HG03025 (cell line): ENCODE measurements around the gene RASSF5.

Experiments used
- ATAC-seq: cut with Tn5 transposase; IDR thresholded peaks from one replicate; pipeline ENCODE4 v1.9.1; 2021; ENCODE audit warnings: mild to moderate bottlenecking, moderate library complexity; ENCODE audit not compliant: unreplicated experiment, low FRiP score

Gene RASSF5

GRCh38 chr1:206540044-206540780 is 32.9 kb downstream of the RASSF5 start:
- no peak for ATAC-seq

GRCh38 chr1:206541236-206541833 is 34.0 kb downstream of the RASSF5 start:
- no peak for ATAC-seq

GRCh38 chr1:206544562-206545257 is 37.4 kb downstream of the RASSF5 start:
- no peak for ATAC-seq

GRCh38 chr1:206545351-206545750 is 38.0 kb downstream of the RASSF5 start:
- ATAC-seq = no peak

GRCh38 chr1:206547104-206547503 is 39.8 kb downstream of the RASSF5 start:
- no peak for ATAC-seq

- no peak for ATAC-seq
Measured at GRCh38 chr1:206550446-206550845, 43.1 kb downstream of the RASSF5 start.

GRCh38 chr1:206551296-206551985 is 44.1 kb downstream of the RASSF5 start:
- ATAC-seq = no peak

GRCh38 chr1:206551986-206552326 is 44.6 kb downstream of the RASSF5 start:
- no peak for ATAC-seq

- ATAC-seq = no peak
Measured at GRCh38 chr1:206554211-206554610, 46.9 kb downstream of the RASSF5 start.

- no peak for ATAC-seq
Measured at GRCh38 chr1:206554701-206555472, 47.6 kb downstream of the RASSF5 start.

- no peak for ATAC-seq
Measured at GRCh38 chr1:206555473-206555935, 48.2 kb downstream of the RASSF5 start.

GRCh38 chr1:206556047-206556749 is 48.9 kb downstream of the RASSF5 start:
- ATAC-seq = no peak

- no peak for ATAC-seq
Measured at GRCh38 chr1:206556750-206557635, 49.7 kb downstream of the RASSF5 start.

- ATAC-seq = no peak
Measured at GRCh38 chr1:206557636-206558473, 50.5 kb downstream of the RASSF5 start.

- ATAC-seq = no peak
Measured at GRCh38 chr1:206558794-206559671, 51.7 kb downstream of the RASSF5 start.

- ATAC-seq = no peak
Measured at GRCh38 chr1:206559672-206559995, 52.3 kb downstream of the RASSF5 start.
